ENCODE measurements around the gene FSTL1.

Gene FSTL1

GRCh38 chr3:120433662-120434331 lies 17.0 kb downstream of the FSTL1 start:
- Histone ChIP-seq H3K27me3 (no peaks in the 10 kb centered on the region), H3K4me1 (no peaks in the 10 kb centered on the region), H3K36me3 (no peaks in the 10 kb centered on the region), H3K4me3 (ENCODE audit: low read depth, low read length) (no peak overlapping the region), H3K9me3 (no peaks in the 10 kb centered on the region)
- no peak for TF ChIP-seq CTCF (IDR thresholded peaks at IDR 0.05; ENCODE audit: low read depth, low read length)
- no peak for DNase-seq

- Histone ChIP-seq H3K36me3 (no peaks in the 10 kb centered on the region), H3K4me1 (no peaks in the 10 kb centered on the region), H3K4me3 (ENCODE audit: low read depth, low read length) (no peak overlapping the region), H3K9me3 (no peaks in the 10 kb centered on the region), H3K27me3 (no peaks in the 10 kb centered on the region)
- DNase-seq = no peak
- TF ChIP-seq CTCF (IDR thresholded peaks at IDR 0.05; ENCODE audit: low read depth, low read length) = no peak
Measured at GRCh38 chr3:120432150-120432860, 18.5 kb downstream of the FSTL1 start.

DNA sequence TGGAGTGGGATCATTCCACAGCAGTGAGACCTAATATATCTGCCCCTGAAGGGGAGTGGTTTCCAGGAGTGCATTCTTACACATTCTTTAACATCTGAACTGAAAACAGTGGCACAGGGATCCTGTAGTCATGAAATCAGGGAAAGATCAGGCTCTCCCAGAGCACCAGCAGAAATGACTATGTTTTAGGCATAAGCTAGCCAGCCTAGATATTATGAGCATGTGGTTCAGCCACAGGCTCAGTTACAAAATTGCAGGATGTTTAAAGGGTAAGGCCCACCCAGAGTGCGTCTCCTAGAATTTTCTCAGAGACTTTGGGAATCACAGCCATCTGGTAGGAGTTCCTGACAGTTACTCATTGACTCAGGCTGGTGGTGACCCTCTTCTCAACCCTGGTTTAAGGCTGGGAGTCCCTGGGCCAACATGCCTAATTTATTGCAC lies 20.9 kb downstream of the FSTL1 start:
- H3K4me3 ChIP-seq (ENCODE audit: low read depth, low read length) = no peak overlapping the region
- TF ChIP-seq CTCF (IDR thresholded peaks at IDR 0.05; ENCODE audit: low read depth, low read length) = no peak
- H3K9me3 ChIP-seq = no peaks in the 10 kb centered on the region
- no peaks in the 10 kb centered on the region for H3K27me3 ChIP-seq
- no peak for DNase-seq
- H3K36me3 ChIP-seq = no peaks in the 10 kb centered on the region
- H3K4me1 ChIP-seq = no peaks in the 10 kb centered on the region

DNA sequence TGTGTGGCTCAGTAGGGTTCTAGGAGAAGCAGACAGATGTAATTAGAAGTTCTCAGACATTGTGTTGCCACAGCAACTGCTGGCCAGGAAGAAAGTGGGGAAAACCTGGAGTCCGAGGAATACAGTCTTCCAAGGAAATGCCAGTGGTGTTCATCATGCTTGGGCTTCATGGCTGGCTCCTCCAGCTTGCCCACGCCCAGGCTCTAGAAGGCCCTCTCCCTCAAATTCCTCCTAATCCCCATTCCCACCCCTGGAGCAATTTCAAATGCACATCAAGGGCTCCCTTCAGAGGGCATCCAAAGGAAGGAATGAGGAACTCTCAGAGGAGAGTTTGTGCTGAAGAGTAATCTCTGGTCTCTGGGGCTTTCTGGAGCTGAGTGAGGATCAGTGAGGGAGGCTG lies 21.9 kb downstream of the FSTL1 start:
- no peaks in the 10 kb centered on the region for H3K4me1 ChIP-seq
- no peaks in the 10 kb centered on the region for H3K36me3 ChIP-seq

DNA sequence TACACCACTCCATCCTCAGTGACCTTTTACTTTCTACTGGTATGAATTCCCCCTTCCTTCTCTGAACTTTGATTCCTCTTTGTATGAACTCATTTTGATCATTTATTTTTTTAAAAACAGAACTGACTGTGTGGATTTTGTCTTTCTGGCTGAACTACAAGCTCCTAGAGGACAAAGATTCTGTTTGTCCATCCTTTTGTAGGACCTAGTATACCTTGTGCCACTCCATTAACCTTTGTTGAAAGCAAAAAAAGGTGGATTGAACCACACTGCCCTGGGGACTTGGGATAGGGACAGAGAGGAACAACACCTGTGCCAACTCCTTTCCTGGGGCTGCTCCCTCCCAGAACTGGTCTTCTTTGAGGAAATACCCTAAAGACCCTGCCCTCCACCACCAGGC lies 23.6 kb downstream of the FSTL1 start:
- DNase-seq = no peak
- H3K36me3 ChIP-seq = no peaks in the 10 kb centered on the region
- TF ChIP-seq CTCF (IDR thresholded peaks at IDR 0.05; ENCODE audit: low read depth, low read length) = no peak

More for the DNA sequence above, 21.9 kb downstream of the FSTL1 start:
- DNase-seq = no peak
- H3K27me3 ChIP-seq = no peaks in the 10 kb centered on the region
- H3K4me3 ChIP-seq (ENCODE audit: low read depth, low read length) = no peak overlapping the region
- no peaks in the 10 kb centered on the region for H3K9me3 ChIP-seq
- no peak for TF ChIP-seq CTCF (IDR thresholded peaks at IDR 0.05; ENCODE audit: low read depth, low read length)

More for the DNA sequence above, 23.6 kb downstream of the FSTL1 start:
- no peak overlapping the region for H3K4me3 ChIP-seq (ENCODE audit: low read depth, low read length)
- H3K27me3 ChIP-seq = no peaks in the 10 kb centered on the region
- no peaks in the 10 kb centered on the region for H3K9me3 ChIP-seq
- H3K4me1 ChIP-seq = no peaks in the 10 kb centered on the region

Data from BE2C (cell line).